ENCODE results near the gene BNIP3. TPM values are rescaled to one million over a fixed set of nuclear protein-coding genes. Genes with fewer than 3 reads are reported as not detected.
"Not testable (repeated sequence)": the region's sequence is repeated elsewhere in the genome, so short reads cannot be mapped to it uniquely, and the experiment has no call there.

BNIP3 gene
- total and polyA plus RNA-seq, 2 of the 8 experiments (the other 6 are each of a cell fraction or from before 2014, with no cell fraction given) = 25.8 to 58.9 TPM

DNA sequence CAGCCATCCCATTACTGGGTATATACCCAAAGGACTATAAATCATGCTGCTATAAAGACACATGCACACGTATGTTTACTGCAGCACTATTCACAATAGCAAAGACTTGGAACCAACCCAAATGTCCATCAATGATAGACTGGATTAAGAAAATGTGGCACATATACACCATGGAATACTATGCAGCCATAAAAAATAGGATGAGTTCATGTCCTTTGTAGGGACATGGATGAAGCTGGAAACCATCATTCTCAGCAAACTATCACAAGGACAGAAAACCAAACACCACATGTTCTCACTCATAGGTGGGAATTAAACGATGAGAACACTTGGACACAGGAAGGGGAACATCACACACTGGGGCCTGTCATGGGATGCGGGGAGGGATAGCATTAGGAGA lies 6.1 kb upstream of the BNIP3 start:
- H4K8ac ChIP-seq (ENCODE audit: extremely low read depth, insufficient read depth, low read length); H3K36me3 ChIP-seq (ENCODE audit: control insufficient read depth in 2 of 4, insufficient read depth in 4 of 4, low read length in 3 of 4); H4K20me1 ChIP-seq (replicated peaks in 1 of 2; ENCODE audit: control insufficient read depth in 1 of 2, insufficient read depth in 2 of 2, low read length in 2 of 2); H2BK120ac ChIP-seq (replicated peaks; ENCODE audit: low read depth, low read length); H3K9me3 ChIP-seq (ENCODE audit: insufficient read depth in 2 of 2, low read depth in 1 of 2, low read length in 1 of 2); H4K91ac ChIP-seq (replicated peaks; ENCODE audit: insufficient read length, low read length); H3K56ac ChIP-seq (replicated peaks; ENCODE audit: insufficient read length, low read depth, low read length); POLR2A ChIA-PET (ENCODE audit: partially characterized antibody); H3K18ac ChIP-seq (ENCODE audit: extremely low read depth, low read length); H3K4ac ChIP-seq (replicated peaks; ENCODE audit: insufficient read length, low read depth, low read length); H3K27ac ChIP-seq (ENCODE audit: low read depth, low read length); H2BK20ac ChIP-seq (ENCODE audit: low read length); H2AK5ac ChIP-seq (ENCODE audit: low read depth, low read length); H3K14ac ChIP-seq (ENCODE audit: insufficient read length); H3K23ac ChIP-seq (ENCODE audit: insufficient read length); H2BK5ac ChIP-seq (ENCODE audit: low read depth, low read length); H4K5ac ChIP-seq (ENCODE audit: insufficient read length, low read depth, low read length); DNase-seq (ENCODE audit: low read depth in 1 of 2, low spot score in 2 of 2); H3K4me2 ChIP-seq (ENCODE audit: insufficient read depth in 1 of 2, low read depth in 2 of 2, low read length in 2 of 2); H3K4me3 ChIP-seq (ENCODE audit: extremely low read depth in 1 of 4, insufficient read depth in 2 of 4, low read depth in 3 of 4, low read length in 4 of 4); H3K79me1 ChIP-seq (ENCODE audit: low read depth, low read length); H2AFZ ChIP-seq (ENCODE audit: low read length); FAIRE-seq; H3K79me2 ChIP-seq (ENCODE audit: control insufficient read depth in 1 of 2, insufficient read depth in 2 of 2, low read length in 2 of 2); H3K23me2 ChIP-seq (ENCODE audit: low read depth, low read length); H2BK12ac ChIP-seq (ENCODE audit: low read depth, low read length); H3K4me1 ChIP-seq (replicated peaks in 1 of 4; ENCODE audit: control insufficient read depth in 3 of 4, insufficient read depth in 4 of 4, low read length in 3 of 4); H2BK15ac ChIP-seq (ENCODE audit: low read length); H3K9ac ChIP-seq (replicated peaks in 1 of 4; ENCODE audit: extremely low read depth in 1 of 4, low read depth in 3 of 4, low read length in 3 of 4): not testable (repeated sequence)
- CTCF ChIA-PET (ENCODE audit: partially characterized antibody) = interaction anchor here (3.1 kb wide), 1 partner anchor 34 kb away, joined by 15 read pairs; no protein-coding TSS in a partner anchor
- H3K27me3 ChIP-seq (replicated peaks in 1 of 4; ENCODE audit: control insufficient read depth in 3 of 4, extremely low read depth in 1 of 4, insufficient read depth in 3 of 4, low read length in 3 of 4) = peaks cover 2 to 12% (median 10%) of the 10 kb centered on the region in 4 experiments
- 87% methylated on average over 2 of the region's 3 CpGs; no CpG with 5 or more reads in 1 of the 2 experiments for WGBS, 2 experiments (ENCODE audit: extremely low coverage in 1 of 2, insufficient coverage in 1 of 2, insufficient read length in 1 of 2, insufficient replicate concordance in 2 of 2, low coverage in 1 of 2, low lambda C conversion rate in 2 of 2, missing lambda C conversion rate in 1 of 2)

DNA sequence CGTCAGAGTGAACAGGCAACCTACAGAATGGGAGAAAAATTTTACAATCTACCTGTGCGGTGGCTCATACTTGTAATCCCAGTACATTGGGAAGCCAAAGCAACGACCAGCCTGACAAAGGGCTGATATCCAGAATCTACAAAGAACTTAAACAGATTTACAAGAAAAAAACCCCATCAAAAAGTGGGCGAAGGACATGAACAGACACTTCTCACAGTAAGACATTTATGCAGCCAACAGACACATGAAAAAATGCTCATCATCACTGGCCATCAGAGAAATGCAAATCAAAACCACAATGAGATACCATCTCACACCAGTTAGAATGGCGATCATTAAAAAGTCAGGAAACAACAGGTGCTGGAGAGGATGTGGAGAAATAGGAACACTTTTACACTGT lies 5.6 kb upstream of the BNIP3 start:
- not testable (repeated sequence) for H3K18ac ChIP-seq (ENCODE audit: extremely low read depth, low read length); H4K20me1 ChIP-seq (replicated peaks in 1 of 2; ENCODE audit: control insufficient read depth in 1 of 2, insufficient read depth in 2 of 2, low read length in 2 of 2); H4K5ac ChIP-seq (ENCODE audit: insufficient read length, low read depth, low read length); H2AK5ac ChIP-seq (ENCODE audit: low read depth, low read length); H3K23me2 ChIP-seq (ENCODE audit: low read depth, low read length); H3K4me2 ChIP-seq (ENCODE audit: insufficient read depth in 1 of 2, low read depth in 2 of 2, low read length in 2 of 2); H4K8ac ChIP-seq (ENCODE audit: extremely low read depth, insufficient read depth, low read length); H2BK12ac ChIP-seq (ENCODE audit: low read depth, low read length); H4K91ac ChIP-seq (replicated peaks; ENCODE audit: insufficient read length, low read length); H3K36me3 ChIP-seq (ENCODE audit: control insufficient read depth in 2 of 4, insufficient read depth in 4 of 4, low read length in 3 of 4); H2BK20ac ChIP-seq (ENCODE audit: low read length); H3K4me3 ChIP-seq (ENCODE audit: extremely low read depth in 1 of 4, insufficient read depth in 2 of 4, low read depth in 3 of 4, low read length in 4 of 4); H2BK120ac ChIP-seq (replicated peaks; ENCODE audit: low read depth, low read length); H3K79me1 ChIP-seq (ENCODE audit: low read depth, low read length); H3K79me2 ChIP-seq (ENCODE audit: control insufficient read depth in 1 of 2, insufficient read depth in 2 of 2, low read length in 2 of 2); H2AFZ ChIP-seq (ENCODE audit: low read length); FAIRE-seq; H3K56ac ChIP-seq (replicated peaks; ENCODE audit: insufficient read length, low read depth, low read length); H2BK5ac ChIP-seq (ENCODE audit: low read depth, low read length); H3K27ac ChIP-seq (ENCODE audit: low read depth, low read length); H3K4me1 ChIP-seq (replicated peaks in 1 of 4; ENCODE audit: control insufficient read depth in 3 of 4, insufficient read depth in 4 of 4, low read length in 3 of 4); H2BK15ac ChIP-seq (ENCODE audit: low read length); H3K14ac ChIP-seq (ENCODE audit: insufficient read length); H3K9me3 ChIP-seq (ENCODE audit: insufficient read depth in 2 of 2, low read depth in 1 of 2, low read length in 1 of 2); H3K4ac ChIP-seq (replicated peaks; ENCODE audit: insufficient read length, low read depth, low read length); H3K9ac ChIP-seq (replicated peaks in 1 of 4; ENCODE audit: extremely low read depth in 1 of 4, low read depth in 3 of 4, low read length in 3 of 4); H3K23ac ChIP-seq (ENCODE audit: insufficient read length); DNase-seq (ENCODE audit: low read depth in 1 of 2, low spot score in 2 of 2)
- H3K27me3 ChIP-seq (replicated peaks in 1 of 4; ENCODE audit: control insufficient read depth in 3 of 4, extremely low read depth in 1 of 4, insufficient read depth in 3 of 4, low read length in 3 of 4) = peaks cover 6 to 17% (median 15%) of the 10 kb centered on the region in 4 experiments
- WGBS, 2 experiments (ENCODE audit: extremely low coverage in 1 of 2, insufficient coverage in 1 of 2, insufficient read length in 1 of 2, insufficient replicate concordance in 2 of 2, low coverage in 1 of 2, low lambda C conversion rate in 2 of 2, missing lambda C conversion rate in 1 of 2) = 85% methylated on average over 4 of the region's 5 CpGs; no CpG with 5 or more reads in 1 of the 2 experiments
- CTCF ChIA-PET (ENCODE audit: partially characterized antibody) = interaction anchor here (0.6 to 3.1 kb wide), 4 partner anchors 10 to 35 kb away, joined by 4 to 15 read pairs (median 5); no protein-coding TSS in a partner anchor
- POLR2A ChIA-PET (ENCODE audit: partially characterized antibody) = interaction anchor here (0.7 kb wide), 1 partner anchor 36 kb away, joined by 3 read pairs; no protein-coding TSS in a partner anchor
